ENCODE measurements around the gene HERC2. TPM values are rescaled to one million over a fixed set of nuclear protein-coding genes. Genes with fewer than 3 reads are reported as not detected.

HERC2 gene
- total RNA-seq, 1 donor: 53.6 TPM

- H3K27ac ChIP-seq (ENCODE audit: low read depth, low read length): no peak overlapping the region
- no peak overlapping the region for H2AFZ ChIP-seq (ENCODE audit: low read length)
- peaks cover 5% of the 10 kb centered on the region for H3K4me1 ChIP-seq (ENCODE audit: insufficient read depth, low read length)
- H3K4me3 ChIP-seq (ENCODE audit: insufficient read depth, low read length): no peak overlapping the region
- DNase-seq (ENCODE audit: insufficient read length, low spot score, missing footprints): peak; percentile 69
- H3K36me3 ChIP-seq (ENCODE audit: insufficient read depth, low read length): no peaks in the 10 kb centered on the region
- H3K27me3 ChIP-seq (ENCODE audit: insufficient read depth, low read length): peaks cover 42% of the 10 kb centered on the region
- no peak for TF ChIP-seq CTCF (IDR thresholded peaks at IDR 0.05; ENCODE audit: extremely low read depth, low read depth, low read length)
- no peaks in the 10 kb centered on the region for H3K79me2 ChIP-seq (ENCODE audit: insufficient read depth, low read length)
- no peak overlapping the region for H3K4me2 ChIP-seq (ENCODE audit: insufficient read depth, low read length)
- H3K9me3 ChIP-seq (ENCODE audit: low read depth, low read length): no peaks in the 10 kb centered on the region
- no peaks in the 10 kb centered on the region for H4K20me1 ChIP-seq (ENCODE audit: insufficient read depth, low read length)
Observed at GRCh38 chr15:28101201-28101600, 220.8 kb downstream of the HERC2 start.

- H3K9me3 ChIP-seq (ENCODE audit: low read depth, low read length): no peaks in the 10 kb centered on the region
- peaks cover 11% of the 10 kb centered on the region for H3K4me1 ChIP-seq (ENCODE audit: insufficient read depth, low read length)
- no peaks in the 10 kb centered on the region for H3K79me2 ChIP-seq (ENCODE audit: insufficient read depth, low read length)
- TF ChIP-seq CTCF (IDR thresholded peaks at IDR 0.05; ENCODE audit: extremely low read depth, low read depth, low read length): no peak
- H3K27me3 ChIP-seq (ENCODE audit: insufficient read depth, low read length): peaks cover 47% of the 10 kb centered on the region
- no peak overlapping the region for H3K4me2 ChIP-seq (ENCODE audit: insufficient read depth, low read length)
- H4K20me1 ChIP-seq (ENCODE audit: insufficient read depth, low read length): no peaks in the 10 kb centered on the region
- H2AFZ ChIP-seq (ENCODE audit: low read length): no peak overlapping the region
- H3K4me3 ChIP-seq (ENCODE audit: insufficient read depth, low read length): no peak overlapping the region
- peak; percentile 72 for DNase-seq (ENCODE audit: insufficient read length, low spot score, missing footprints)
- no peaks in the 10 kb centered on the region for H3K36me3 ChIP-seq (ENCODE audit: insufficient read depth, low read length)
- no peak overlapping the region for H3K27ac ChIP-seq (ENCODE audit: low read depth, low read length)
Observed at GRCh38 chr15:28100516-28101195, 221.3 kb downstream of the HERC2 start.

GRCh38 chr15:28099555-28100140 is 222.3 kb downstream of the HERC2 start:
- no peak overlapping the region for H3K4me3 ChIP-seq (ENCODE audit: insufficient read depth, low read length)
- H3K27me3 ChIP-seq (ENCODE audit: insufficient read depth, low read length): peaks cover 52% of the 10 kb centered on the region
- no peaks in the 10 kb centered on the region for H3K79me2 ChIP-seq (ENCODE audit: insufficient read depth, low read length)
- TF ChIP-seq CTCF (IDR thresholded peaks at IDR 0.05; ENCODE audit: extremely low read depth, low read depth, low read length): no peak
- no peaks in the 10 kb centered on the region for H3K9me3 ChIP-seq (ENCODE audit: low read depth, low read length)
- H4K20me1 ChIP-seq (ENCODE audit: insufficient read depth, low read length): no peaks in the 10 kb centered on the region
- no peak overlapping the region for H3K27ac ChIP-seq (ENCODE audit: low read depth, low read length)
- no peak overlapping the region for H2AFZ ChIP-seq (ENCODE audit: low read length)
- peaks cover 12% of the 10 kb centered on the region for H3K4me1 ChIP-seq (ENCODE audit: insufficient read depth, low read length)
- no peak for DNase-seq (ENCODE audit: insufficient read length, low spot score, missing footprints)
- H3K4me2 ChIP-seq (ENCODE audit: insufficient read depth, low read length): no peak overlapping the region
- no peaks in the 10 kb centered on the region for H3K36me3 ChIP-seq (ENCODE audit: insufficient read depth, low read length)

GRCh38 chr15:28098766-28099554 is 223.0 kb downstream of the HERC2 start, which contains the start of gene OCA2:
Gene OCA2, minus strand, starts transcription at chr15:28099315. Its CDS starts 17,441 bp downstream, at chr15:28081874.
- H3K27me3 ChIP-seq (ENCODE audit: insufficient read depth, low read length): peaks cover 52% of the 10 kb centered on the region
- no peaks in the 10 kb centered on the region for H4K20me1 ChIP-seq (ENCODE audit: insufficient read depth, low read length)
- no peak within 1 kb of the TSS for H3K4me3 ChIP-seq (ENCODE audit: insufficient read depth, low read length)
- peaks cover 12% of the 10 kb centered on the region for H3K4me1 ChIP-seq (ENCODE audit: insufficient read depth, low read length)
- DNase-seq (ENCODE audit: insufficient read length, low spot score, missing footprints): peak; percentile 89
- no peaks in the 10 kb centered on the region for H3K79me2 ChIP-seq (ENCODE audit: insufficient read depth, low read length)
- TF ChIP-seq CTCF (IDR thresholded peaks at IDR 0.05; ENCODE audit: extremely low read depth, low read depth, low read length): no peak
- H3K9me3 ChIP-seq (ENCODE audit: low read depth, low read length): no peaks in the 10 kb centered on the region
- H2AFZ ChIP-seq (ENCODE audit: low read length): no peak within 1 kb of the TSS
- no peak within 1 kb of the TSS for H3K27ac ChIP-seq (ENCODE audit: low read depth, low read length)
- no peak within 1 kb of the TSS for H3K4me2 ChIP-seq (ENCODE audit: insufficient read depth, low read length)
- H3K36me3 ChIP-seq (ENCODE audit: insufficient read depth, low read length): no peaks in the 10 kb centered on the region

Data from osteoblast (primary cell).